IMR-90 (cell line): Measurements from ENCODE around the gene GNAI2. TPM values are rescaled to one million over a fixed set of nuclear protein-coding genes. Genes with fewer than 3 reads are reported as not detected.

Experiments used
- ATAC-seq: fragments of 200-7000 bp; cut with Tn5 transposase; 2 replicates; pipeline ENCODE4 v1.9.1; 2020; ENCODE audit warnings: low read depth, mild to moderate bottlenecking, moderate library complexity
- BruUV-seq: library from RNA; stranded (reverse); fragments of 400-500 nt; replicated peaks from 2 replicates; lab custom pipeline; 2021; lab: Mats Ljungman, UMichigan
- CTCF ChIA-PET: fragments of 300-600 bp; formaldehyde crosslinking; extraction: SDS; loops from one replicate; lab custom pipeline; 2021; ENCODE audit warnings: antibody characterized with exemption; lab: Yijun Ruan, JAX
- POLR2A ChIA-PET: fragments of 300-600 bp; sonication (Branson Sonifier 250); formaldehyde crosslinking; loops from one replicate; lab custom pipeline; 2022; ENCODE audit warnings: antibody characterized with exemption; ENCODE audit not compliant: unreplicated experiment; lab: Charles Lee
- DNase-seq: peaks from one replicate; pipeline ENCODE4 v3.0.0; 2013
- H2AFZ ChIP-seq: replicated peaks from 2 replicates; pipeline ENCODE3; 2013; ENCODE audit warnings: low read length, mild to moderate bottlenecking; ENCODE audit not compliant: poor library complexity
- H2AK5ac ChIP-seq: 2 replicates; pipeline ENCODE4 v1.6.1; 2013; ENCODE audit warnings: low read depth, low read length, inconsistent platforms
- H2AK9ac ChIP-seq: replicated peaks from 2 replicates; pipeline ENCODE3; 2013; ENCODE audit warnings: mild to moderate bottlenecking, low read depth, low read length, moderate library complexity; ENCODE audit not compliant: poor library complexity
- H2BK120ac ChIP-seq: 2 replicates; pipeline ENCODE4 v1.6.1; 2013; ENCODE audit warnings: low read depth, low read length, inconsistent platforms
- H2BK15ac ChIP-seq: 3 replicates; pipeline ENCODE4 v1.6.1; 2013; ENCODE audit warnings: low read depth, low read length, inconsistent platforms
- H2BK20ac ChIP-seq: 2 replicates; pipeline ENCODE4 v1.6.1; 2013; ENCODE audit warnings: low read depth, mild to moderate bottlenecking, inconsistent platforms, low read length, moderate library complexity
- H2BK5ac ChIP-seq: 2 replicates; pipeline ENCODE4 v1.6.1; 2013; ENCODE audit warnings: mild to moderate bottlenecking, low read depth, low read length, inconsistent platforms; ENCODE audit not compliant: poor library complexity, severe bottlenecking
- H3K14ac ChIP-seq: replicated peaks from 2 replicates; pipeline ENCODE4 v1.6.1; 2013; ENCODE audit warnings: low read depth, low read length, inconsistent platforms
- H3K18ac ChIP-seq: 2 replicates; pipeline ENCODE4 v1.6.1; 2013; ENCODE audit warnings: low read depth, low read length, control low read depth
- H3K23ac ChIP-seq: 2 replicates; pipeline ENCODE4 v1.6.1; 2013; ENCODE audit warnings: low read depth, low read length, inconsistent platforms
- H3K27ac ChIP-seq: 2 replicates; pipeline ENCODE4 v1.5.1; 2013; ENCODE audit warnings: mild to moderate bottlenecking, control low read depth, low read length; ENCODE audit not compliant: insufficient read depth
- H3K27me3 ChIP-seq: 2 replicates; pipeline ENCODE4 v1.6.1; 2013; ENCODE audit warnings: low read length; ENCODE audit not compliant: control insufficient read depth, insufficient read depth
- H3K36me3 ChIP-seq: 2 replicates; pipeline ENCODE4 v1.6.1; 2013; ENCODE audit warnings: low read length, mixed read lengths; ENCODE audit not compliant: control insufficient read depth, insufficient read depth
- H3K4ac ChIP-seq: 2 replicates; pipeline ENCODE4 v1.6.1; 2013; ENCODE audit warnings: low read depth, low read length, inconsistent platforms
- H3K4me1 ChIP-seq: 2 replicates; pipeline ENCODE4 v1.6.1; 2013; ENCODE audit warnings: low read length, mixed read lengths; ENCODE audit not compliant: control insufficient read depth, insufficient read depth
- H3K4me2 ChIP-seq: 2 replicates; pipeline ENCODE4 v1.6.1; 2013; ENCODE audit warnings: low read depth, mild to moderate bottlenecking, control low read depth, low read length, moderate library complexity
- H3K4me3 ChIP-seq: 2 replicates; pipeline ENCODE4 v1.5.1; 2013; ENCODE audit warnings: low read depth, mild to moderate bottlenecking, control low read depth, low read length, moderate library complexity; ENCODE audit not compliant: insufficient read depth
- H3K56ac ChIP-seq: 2 replicates; pipeline ENCODE4 v1.6.1; 2013; ENCODE audit warnings: low read length, inconsistent platforms; ENCODE audit not compliant: insufficient read depth; ENCODE audit errors: extremely low read depth
- H3K79me1 ChIP-seq, 2 experiments: 2 replicates each; pipeline ENCODE4 v1.6.1; 2013; ENCODE audit warnings: low read length in 2 of 2, inconsistent platforms in 1 of 2, low read depth in 1 of 2
- H3K9ac ChIP-seq: 2 replicates; pipeline ENCODE4 v1.6.1; 2013; ENCODE audit warnings: low read depth, low read length, control low read depth
- H3K9me1 ChIP-seq: 2 replicates; pipeline ENCODE4 v1.6.1; 2013; ENCODE audit warnings: low read length, inconsistent platforms; ENCODE audit not compliant: insufficient read depth
- H3K9me3 ChIP-seq: 2 replicates; pipeline ENCODE4 v1.6.1; 2013; ENCODE audit warnings: low read length; ENCODE audit not compliant: control insufficient read depth, insufficient read depth
- H4K20me1 ChIP-seq: 2 replicates; pipeline ENCODE4 v1.6.1; 2013; ENCODE audit warnings: low read length, inconsistent platforms; ENCODE audit not compliant: insufficient read depth
- H4K5ac ChIP-seq: 2 replicates; pipeline ENCODE4 v1.6.1; 2013; ENCODE audit warnings: mild to moderate bottlenecking, low read depth, low read length, control low read depth
- H4K8ac ChIP-seq, 2 experiments: 2 replicates each; pipeline ENCODE4 v1.6.1; 2013; ENCODE audit warnings: low read depth in 2 of 2, low read length in 2 of 2, control low read depth in 1 of 2, inconsistent platforms in 1 of 2
- H4K91ac ChIP-seq: 2 replicates; pipeline ENCODE4 v1.6.1; 2013; ENCODE audit warnings: low read depth, low read length, inconsistent platforms; ENCODE audit not compliant: insufficient read depth
- BHLHE40 ChIP-seq: fragments of 150-350 bp; IDR thresholded peaks from 2 replicates; pipeline ENCODE4 v1.6.1; 2016; ENCODE audit warnings: mild to moderate bottlenecking, low read depth, low read length
- CEBPB ChIP-seq: IDR thresholded peaks from 2 replicates; pipeline ENCODE4 v1.6.1; 2012; ENCODE audit warnings: low read depth, low read length, improper control_type of control experiment
- CHD1 ChIP-seq: IDR thresholded peaks from 2 replicates; pipeline ENCODE4 v1.6.1; 2012; ENCODE audit warnings: low read depth, low read length, improper control_type of control experiment
- FOS ChIP-seq: fragments of 150-350 bp; IDR thresholded peaks from 2 replicates; pipeline ENCODE4 v1.6.1; 2016; ENCODE audit warnings: low read depth, low read length
- MAFK ChIP-seq: IDR thresholded peaks from 2 replicates; pipeline ENCODE4 v1.6.1; 2012; ENCODE audit warnings: low read depth, low read length, improper control_type of control experiment
- MAZ ChIP-seq: IDR thresholded peaks from 2 replicates; pipeline ENCODE4 v1.6.1; 2012; ENCODE audit warnings: low read depth, mild to moderate bottlenecking, low read length, improper control_type of control experiment, moderate library complexity, borderline replicate concordance
- MXI1 ChIP-seq: IDR thresholded peaks from 2 replicates; pipeline ENCODE4 v1.6.1; 2012; ENCODE audit warnings: low read depth, mild to moderate bottlenecking, low read length, moderate library complexity, borderline replicate concordance
- NFE2L2 ChIP-seq: fragments of 150-350 bp; IDR thresholded peaks from 2 replicates; pipeline ENCODE4 v1.6.1; 2016; ENCODE audit warnings: low read depth, mild to moderate bottlenecking, low read length
- POLR2A ChIP-seq: IDR thresholded peaks from 2 replicates; pipeline ENCODE4 v1.6.1; 2012; ENCODE audit warnings: mild to moderate bottlenecking, low read depth, low read length
- RCOR1 ChIP-seq: IDR thresholded peaks from 2 replicates; pipeline ENCODE4 v1.6.1; 2012; ENCODE audit warnings: mild to moderate bottlenecking, low read length, improper control_type of control experiment; ENCODE audit not compliant: insufficient replicate concordance
- RFX5 ChIP-seq: IDR thresholded peaks from 2 replicates; pipeline ENCODE4 v1.8.0; 2012; ENCODE audit warnings: low read depth, mild to moderate bottlenecking, low read length, moderate library complexity
- WGBS, 2 experiments: methylation state at CpG; one replicate each; pipeline versions ENCODE4 v1.1.5 to v1.1.7; 2013; ENCODE audit warnings: missing lambda C conversion rate in 2 of 2; ENCODE audit not compliant: insufficient read length in 1 of 2; ENCODE audit errors: extremely low coverage in 2 of 2; 5-methylcytosine and 5-hydroxymethylcytosine counted together
- dilution Hi-C: fragments of 300-500 bp; cut with HindIII; formaldehyde crosslinking; loops from one replicate; pipeline ENCODE4 v1.14.3; 2018; ENCODE audit warnings: low sequenced_read_pairs; ENCODE audit not compliant: unreplicated experiment
- in situ Hi-C: fragments of 300-500 bp; cut with MboI; formaldehyde crosslinking; loops from 3 replicates; pipeline ENCODE4 v1.14.3; 2019; ENCODE audit warnings: low sequenced_read_pairs, inconsistent platforms, mixed read lengths
- intact Hi-C: fragments of 100-400 bp; cut with micrococcal nuclease; formaldehyde crosslinking; loops from 2 replicates; pipeline ENCODE4 v1.10.0; 2022
- polyA plus RNA-seq, 3 experiments: library from polyadenylated mRNA; depleted of rRNA; stranded (reverse); fragments of >200 nt; gene quantifications; 2 replicates each; pipeline ENCODE4 v1.2.3, GENCODE V29; 2012; ENCODE audit warnings: low replicate concordance in 1 of 3
- total RNA-seq: library from RNA; depleted of rRNA; stranded (reverse); fragments of >200 nt; gene quantifications from 2 replicates; pipeline ENCODE4 v1.2.3, GENCODE V29; 2012
- TF ChIP-seq, protein P1 (sequence below): fragments of 150-350 bp; IDR thresholded peaks from 2 replicates; pipeline ENCODE4 v1.6.1; 2017; ENCODE audit warnings: mild to moderate bottlenecking, antibody characterized with exemption, low read length, low read depth
- TF ChIP-seq, protein P2 (sequence below): fragments of 150-350 bp; IDR thresholded peaks from 2 replicates; pipeline ENCODE4 v1.6.1; 2016; ENCODE audit warnings: low read depth, mild to moderate bottlenecking, low read length, moderate library complexity, borderline replicate concordance
- TF ChIP-seq, protein P3 (sequence below): conservative IDR thresholded peaks from 2 replicates; pipeline ENCODE4 v1.5.1; 2012; ENCODE audit warnings: mild to moderate bottlenecking, low read depth, low read length, improper control_type of control experiment

GNAI2 gene
- total and polyA plus RNA-seq, 2 of the 4 experiments (the other 2 are of a cell fraction) = 867 to 1,079 TPM

DNA sequence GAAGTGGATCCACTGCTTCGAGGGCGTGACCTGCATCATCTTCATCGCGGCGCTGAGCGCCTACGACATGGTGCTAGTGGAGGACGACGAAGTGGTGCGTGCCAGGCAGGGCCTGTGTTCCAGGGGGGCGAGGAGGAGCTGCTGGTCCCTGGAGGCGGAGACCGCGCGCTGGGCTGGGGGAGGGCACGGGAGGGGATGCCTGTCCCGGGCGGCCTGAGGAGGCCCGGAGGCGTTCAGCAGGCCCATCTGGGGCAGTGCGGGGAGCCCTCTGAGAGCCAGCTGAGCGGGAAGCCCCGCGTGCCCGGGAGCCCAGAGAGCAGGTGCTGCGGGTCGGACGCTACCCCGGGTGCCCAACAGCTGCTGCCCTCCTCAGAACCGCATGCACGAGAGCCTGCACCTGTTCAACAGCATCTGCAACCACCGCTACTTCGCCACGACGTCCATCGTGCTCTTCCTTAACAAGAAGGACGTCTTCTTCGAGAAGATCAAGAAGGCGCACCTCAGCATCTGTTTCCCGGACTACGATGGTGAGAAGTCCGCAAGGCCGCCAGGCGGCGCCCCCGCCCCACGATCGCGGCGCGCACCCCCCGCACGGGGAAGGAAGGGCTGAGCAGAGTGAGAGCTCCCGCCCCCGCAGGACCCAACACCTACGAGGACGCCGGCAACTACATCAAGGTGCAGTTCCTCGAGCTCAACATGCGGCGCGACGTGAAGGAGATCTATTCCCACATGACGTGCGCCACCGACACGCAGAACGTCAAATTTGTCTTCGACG, 41.7 kb upstream of the GNAI2 start:
- ATAC-seq (peak; percentile 84), DNase-seq (peak; percentile 50)
- dilution Hi-C loops (no loop called here), intact Hi-C loops (loop anchor here (1.0 kb wide), 1 partner anchor 130 kb away; no protein-coding TSS in a partner anchor), in situ Hi-C loops (loop anchor here (5.0 kb wide), 2 partner anchors 33 to 78 kb away; no protein-coding TSS in a partner anchor)
- Histone ChIP-seq H2BK20ac (no peak overlapping the region), H3K14ac (no peak overlapping the region), H3K4ac (no peak overlapping the region), H3K36me3 (no peaks in the 10 kb centered on the region), H3K23ac (no peak overlapping the region), H4K91ac (no peak overlapping the region), H2BK120ac (no peak overlapping the region), H3K18ac (no peak overlapping the region), H2AK9ac (peak overlapping the region; percentile 42), H3K27ac (no peak overlapping the region), H2BK15ac (no peak overlapping the region), H3K4me3 (peak overlapping the region; percentile 1; the same call in 1 of the 2 replicates), H4K20me1 (peaks cover 4% of the 10 kb centered on the region; the same call in 1 of the 2 replicates), H3K9me3 (no peaks in the 10 kb centered on the region), H3K9me1 (no peaks in the 10 kb centered on the region), H3K56ac (no peak overlapping the region), H4K5ac (no peak overlapping the region), H3K4me1 (no peaks in the 10 kb centered on the region), H3K4me2 (peak overlapping the region; percentile 81), H3K27me3 (peaks cover 29% of the 10 kb centered on the region), H2AFZ (peak overlapping the region; percentile 88), H2AK5ac (peak overlapping the region; percentile 64; the same call in 1 of the 2 replicates), H3K79me1 (no peaks in the 10 kb centered on the region), H3K9ac (no peak overlapping the region), H4K8ac (no peak overlapping the region), H2BK5ac (no peak overlapping the region)
- BruUV-seq = no TSS peak
- CTCF ChIA-PET = interaction anchor here (0.6 to 3.0 kb wide), 7 partner anchors 15 to 134 kb away, joined by 3 to 22 read pairs (median 4); partner anchors contain the start of gene TUSC2
- POLR2A ChIA-PET = interaction anchor here (0.5 kb wide), 1 partner anchor 49 kb away, joined by 3 read pairs; no protein-coding TSS in a partner anchor
- 13% methylated on average over 52 of the region's 70 CpGs; no CpG with 5 or more reads in 1 of the 2 experiments for WGBS, 2 experiments
- TF ChIP-seq POLR2A (no peak), MXI1 (no peak), RFX5 (no peak), MAZ (peak; percentile 70; the same call in 1 of the 2 replicates), MAFK (no peak), CEBPB (no peak), CHD1 (no peak), FOS (no peak), BHLHE40 (no peak), NFE2L2 (no peak), RCOR1 (no peak)
- TF ChIP-seq, protein P1, sequence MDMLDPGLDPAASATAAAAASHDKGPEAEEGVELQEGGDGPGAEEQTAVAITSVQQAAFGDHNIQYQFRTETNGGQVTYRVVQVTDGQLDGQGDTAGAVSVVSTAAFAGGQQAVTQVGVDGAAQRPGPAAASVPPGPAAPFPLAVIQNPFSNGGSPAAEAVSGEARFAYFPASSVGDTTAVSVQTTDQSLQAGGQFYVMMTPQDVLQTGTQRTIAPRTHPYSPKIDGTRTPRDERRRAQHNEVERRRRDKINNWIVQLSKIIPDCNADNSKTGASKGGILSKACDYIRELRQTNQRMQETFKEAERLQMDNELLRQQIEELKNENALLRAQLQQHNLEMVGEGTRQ = no peak
- TF ChIP-seq, protein P2, sequence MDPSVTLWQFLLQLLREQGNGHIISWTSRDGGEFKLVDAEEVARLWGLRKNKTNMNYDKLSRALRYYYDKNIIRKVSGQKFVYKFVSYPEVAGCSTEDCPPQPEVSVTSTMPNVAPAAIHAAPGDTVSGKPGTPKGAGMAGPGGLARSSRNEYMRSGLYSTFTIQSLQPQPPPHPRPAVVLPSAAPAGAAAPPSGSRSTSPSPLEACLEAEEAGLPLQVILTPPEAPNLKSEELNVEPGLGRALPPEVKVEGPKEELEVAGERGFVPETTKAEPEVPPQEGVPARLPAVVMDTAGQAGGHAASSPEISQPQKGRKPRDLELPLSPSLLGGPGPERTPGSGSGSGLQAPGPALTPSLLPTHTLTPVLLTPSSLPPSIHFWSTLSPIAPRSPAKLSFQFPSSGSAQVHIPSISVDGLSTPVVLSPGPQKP = no peak
- TF ChIP-seq, protein P3, sequence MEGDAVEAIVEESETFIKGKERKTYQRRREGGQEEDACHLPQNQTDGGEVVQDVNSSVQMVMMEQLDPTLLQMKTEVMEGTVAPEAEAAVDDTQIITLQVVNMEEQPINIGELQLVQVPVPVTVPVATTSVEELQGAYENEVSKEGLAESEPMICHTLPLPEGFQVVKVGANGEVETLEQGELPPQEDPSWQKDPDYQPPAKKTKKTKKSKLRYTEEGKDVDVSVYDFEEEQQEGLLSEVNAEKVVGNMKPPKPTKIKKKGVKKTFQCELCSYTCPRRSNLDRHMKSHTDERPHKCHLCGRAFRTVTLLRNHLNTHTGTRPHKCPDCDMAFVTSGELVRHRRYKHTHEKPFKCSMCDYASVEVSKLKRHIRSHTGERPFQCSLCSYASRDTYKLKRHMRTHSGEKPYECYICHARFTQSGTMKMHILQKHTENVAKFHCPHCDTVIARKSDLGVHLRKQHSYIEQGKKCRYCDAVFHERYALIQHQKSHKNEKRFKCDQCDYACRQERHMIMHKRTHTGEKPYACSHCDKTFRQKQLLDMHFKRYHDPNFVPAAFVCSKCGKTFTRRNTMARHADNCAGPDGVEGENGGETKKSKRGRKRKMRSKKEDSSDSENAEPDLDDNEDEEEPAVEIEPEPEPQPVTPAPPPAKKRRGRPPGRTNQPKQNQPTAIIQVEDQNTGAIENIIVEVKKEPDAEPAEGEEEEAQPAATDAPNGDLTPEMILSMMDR = peak; percentile 89
